HUES48 (cell line): ENCODE measurements around the gene TXNL1.
"Not testable (repeated sequence)": the region's sequence is repeated elsewhere in the genome, so short reads cannot be mapped to it uniquely, and the experiment has no call there.

Experiments used
- H3K27ac ChIP-seq: one replicate; pipeline ENCODE4 v1.7.0; 2013; ENCODE audit warnings: low read depth, low read length, inconsistent platforms
- H3K27me3 ChIP-seq: 2 replicates; pipeline ENCODE4 v1.6.1; 2013; ENCODE audit warnings: mild to moderate bottlenecking, low read length; ENCODE audit not compliant: control insufficient read depth, insufficient read depth
- H3K36me3 ChIP-seq: 2 replicates; pipeline ENCODE4 v1.6.1; 2013; ENCODE audit warnings: low read length; ENCODE audit not compliant: control insufficient read depth, insufficient read depth
- H3K4me1 ChIP-seq: 2 replicates; pipeline ENCODE4 v1.6.1; 2013; ENCODE audit warnings: mild to moderate bottlenecking, low read length; ENCODE audit not compliant: control insufficient read depth, insufficient read depth
- H3K4me3 ChIP-seq: 2 replicates; pipeline ENCODE4 v1.5.1; 2013; ENCODE audit warnings: mild to moderate bottlenecking, low read depth, low read length
- H3K9ac ChIP-seq: 2 replicates; pipeline ENCODE4 v1.6.1; 2013; ENCODE audit warnings: mild to moderate bottlenecking, low read depth, low read length, moderate library complexity
- H3K9me3 ChIP-seq: 2 replicates; pipeline ENCODE4 v1.6.1; 2013; ENCODE audit warnings: low read length; ENCODE audit not compliant: control insufficient read depth, insufficient read depth

TXNL1 gene

DNA sequence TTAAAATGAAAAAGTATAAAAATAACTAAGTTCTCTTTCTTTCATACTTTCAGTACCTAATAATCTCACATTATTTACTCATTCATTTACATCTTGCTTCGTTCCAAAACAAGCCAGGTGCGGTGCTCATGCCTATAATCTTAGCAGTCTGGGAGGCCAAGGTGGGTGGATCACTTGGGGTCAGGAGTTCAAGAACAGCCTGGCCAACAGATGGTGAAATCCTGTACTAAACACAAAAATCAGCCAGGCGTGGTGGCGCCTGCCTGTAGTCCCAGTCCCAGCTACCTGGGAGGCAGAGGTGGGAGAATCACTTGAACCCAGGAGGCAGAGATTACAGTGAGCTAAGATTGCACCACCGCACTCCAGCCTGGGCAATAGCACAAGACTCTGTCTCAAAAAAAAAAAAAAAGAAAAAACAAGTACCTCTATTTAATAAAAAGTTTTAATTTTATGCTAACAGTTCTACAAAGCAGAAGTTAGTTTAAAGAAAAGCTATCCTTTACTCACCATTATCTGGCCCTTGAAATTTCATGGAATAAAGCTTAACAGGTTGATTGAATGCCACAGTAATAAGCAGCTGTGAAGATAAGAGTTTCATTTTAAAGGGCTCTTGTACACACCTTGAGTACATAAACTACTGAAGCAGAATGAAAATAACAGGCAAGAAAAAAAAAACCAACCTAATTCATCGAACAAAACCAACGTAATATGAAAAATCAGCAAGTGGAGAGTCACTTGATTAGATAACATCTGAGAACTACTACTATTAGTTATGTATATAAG lies 22.5 kb downstream of the TXNL1 start:
- Histone ChIP-seq H3K4me3 (no peak overlapping the region), H3K27me3 (no peaks in the 10 kb centered on the region), H3K4me1 (no peaks in the 10 kb centered on the region), H3K27ac (no peak overlapping the region), H3K36me3 (peaks cover 85% of the 10 kb centered on the region), H3K9me3 (no peaks in the 10 kb centered on the region), H3K9ac (no peak overlapping the region)

DNA sequence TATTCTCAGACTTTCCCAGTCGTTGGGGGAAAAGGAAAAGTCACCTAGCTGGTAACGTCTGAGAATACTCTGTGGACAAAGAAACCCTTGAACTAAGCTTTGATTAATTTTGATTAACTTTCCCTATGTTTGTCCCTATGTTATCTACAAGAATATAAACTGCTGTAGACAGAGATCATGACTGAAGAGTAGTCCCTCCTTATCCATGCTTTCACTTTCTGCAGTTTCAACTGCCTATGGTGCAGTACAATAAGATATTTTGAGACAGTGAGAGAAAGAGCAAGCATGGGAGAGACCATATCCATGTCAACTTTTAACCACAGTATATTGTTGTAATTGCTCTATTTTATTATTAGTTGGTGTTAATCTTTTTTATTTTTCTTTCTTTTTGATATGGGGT lies 31.8 kb downstream of the TXNL1 start:
- H3K9ac ChIP-seq, result no peak overlapping the region
- no peak overlapping the region for H3K4me3 ChIP-seq
- H3K4me1 ChIP-seq, result no peaks in the 10 kb centered on the region
- peaks cover 88% of the 10 kb centered on the region for H3K36me3 ChIP-seq
- H3K27me3 ChIP-seq, result no peaks in the 10 kb centered on the region
- no peak overlapping the region for H3K27ac ChIP-seq
- no peaks in the 10 kb centered on the region for H3K9me3 ChIP-seq

DNA sequence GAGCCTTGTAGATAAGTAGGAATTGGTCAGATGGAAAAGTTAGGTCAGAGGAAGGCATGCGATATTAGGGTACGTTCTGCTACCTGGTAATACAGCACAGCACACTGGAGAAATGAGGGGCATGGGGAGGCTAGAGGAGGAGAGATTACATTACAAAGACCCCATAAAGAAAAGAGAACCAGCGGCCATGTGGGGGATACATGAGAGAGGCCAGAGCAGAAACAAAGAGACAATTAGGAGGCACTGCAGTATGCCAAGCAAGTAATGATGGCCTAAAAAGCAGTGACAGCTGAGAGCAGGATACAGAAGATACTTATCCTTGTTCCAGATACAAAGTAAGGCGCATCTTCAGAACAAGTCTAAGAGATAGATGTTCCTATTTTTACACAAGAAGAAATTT lies 40.0 kb downstream of the TXNL1 start:
- H3K9me3 ChIP-seq, result no peaks in the 10 kb centered on the region
- H3K27me3 ChIP-seq, result no peaks in the 10 kb centered on the region
- H3K36me3 ChIP-seq, result peaks cover 17% of the 10 kb centered on the region
- H3K4me3 ChIP-seq, result no peak overlapping the region
- H3K27ac ChIP-seq, result no peak overlapping the region
- peaks cover 19% of the 10 kb centered on the region for H3K4me1 ChIP-seq
- no peak overlapping the region for H3K9ac ChIP-seq

DNA sequence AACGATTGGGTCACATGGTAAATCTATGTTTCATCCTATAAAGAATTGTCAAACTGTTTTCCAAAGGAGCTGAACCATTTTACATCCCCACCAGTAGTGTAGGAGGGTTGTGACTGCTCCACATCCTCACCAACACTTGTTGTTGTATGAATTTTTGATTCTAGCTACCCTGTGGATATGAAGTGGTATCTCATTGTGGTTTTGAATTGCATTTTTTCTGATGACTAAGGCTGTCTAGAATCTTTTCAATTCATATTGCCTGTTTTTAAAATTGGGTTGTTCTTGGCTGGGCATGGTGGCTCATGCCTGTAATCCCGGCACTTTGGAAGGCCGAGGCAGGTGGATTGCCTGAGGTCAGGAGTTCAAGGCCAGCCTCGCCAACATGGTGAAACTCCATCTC lies 44.5 kb downstream of the TXNL1 start:
- Histone ChIP-seq H3K9me3 (no peaks in the 10 kb centered on the region), H3K27ac (no peak overlapping the region), H3K9ac (no peak overlapping the region), H3K4me1 (peaks cover 18% of the 10 kb centered on the region), H3K27me3 (no peaks in the 10 kb centered on the region), H3K4me3 (no peak overlapping the region), H3K36me3 (no peaks in the 10 kb centered on the region)

DNA sequence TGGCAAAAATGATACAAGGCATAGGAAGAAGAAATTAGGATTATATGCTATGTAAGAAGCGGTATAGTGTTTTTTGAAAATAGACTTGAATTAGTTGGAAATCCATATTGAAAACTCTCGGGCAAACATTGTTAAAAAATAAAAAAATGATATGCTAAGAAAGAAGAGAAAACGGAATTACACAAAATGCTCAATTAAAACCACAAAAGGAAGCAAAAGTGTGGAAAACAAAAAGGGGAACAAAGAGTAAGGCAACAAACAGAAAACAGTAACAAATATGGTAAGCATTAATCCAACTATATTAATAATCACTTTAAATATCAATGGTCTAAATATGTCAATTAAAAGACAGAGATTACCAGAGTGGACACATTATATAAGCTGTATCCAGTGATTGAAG lies 58.4 kb downstream of the TXNL1 start:
- H3K9ac ChIP-seq, result no peak overlapping the region
- H3K4me3 ChIP-seq, result no peak overlapping the region
- no peaks in the 10 kb centered on the region for H3K9me3 ChIP-seq
- H3K36me3 ChIP-seq, result no peaks in the 10 kb centered on the region
- H3K4me1 ChIP-seq, result 0 out of 2 replicates have a peak, but pooled peaks cover 9% of the 10 kb centered on the region
- H3K27me3 ChIP-seq, result no peaks in the 10 kb centered on the region
- H3K27ac ChIP-seq, result no peak overlapping the region

DNA sequence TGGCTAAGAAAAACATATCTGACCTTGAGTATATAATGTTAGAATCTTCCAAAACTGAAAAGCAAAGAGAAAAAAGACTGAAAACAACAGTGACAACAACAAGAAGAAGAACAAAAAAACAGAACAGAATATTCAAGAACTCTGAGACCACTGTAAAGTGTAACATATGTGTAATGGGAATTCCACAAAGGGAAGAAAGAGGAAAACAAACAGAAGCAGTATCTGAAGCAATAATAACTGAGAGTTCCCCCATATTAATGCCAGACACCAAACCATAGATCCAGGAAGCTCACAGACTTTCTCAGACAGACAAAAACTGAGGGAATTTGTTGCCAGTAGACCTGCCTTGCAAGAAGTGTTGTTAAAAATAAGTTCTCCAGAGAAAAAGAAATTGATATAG lies 58.9 kb downstream of the TXNL1 start:
- Histone ChIP-seq H3K27me3 (no peaks in the 10 kb centered on the region), H3K36me3 (no peaks in the 10 kb centered on the region), H3K9ac (no peak overlapping the region), H3K4me3 (no peak overlapping the region), H3K27ac (no peak overlapping the region), H3K9me3 (no peaks in the 10 kb centered on the region), H3K4me1 (0 out of 2 replicates have a peak, but pooled peaks cover 9% of the 10 kb centered on the region)

DNA sequence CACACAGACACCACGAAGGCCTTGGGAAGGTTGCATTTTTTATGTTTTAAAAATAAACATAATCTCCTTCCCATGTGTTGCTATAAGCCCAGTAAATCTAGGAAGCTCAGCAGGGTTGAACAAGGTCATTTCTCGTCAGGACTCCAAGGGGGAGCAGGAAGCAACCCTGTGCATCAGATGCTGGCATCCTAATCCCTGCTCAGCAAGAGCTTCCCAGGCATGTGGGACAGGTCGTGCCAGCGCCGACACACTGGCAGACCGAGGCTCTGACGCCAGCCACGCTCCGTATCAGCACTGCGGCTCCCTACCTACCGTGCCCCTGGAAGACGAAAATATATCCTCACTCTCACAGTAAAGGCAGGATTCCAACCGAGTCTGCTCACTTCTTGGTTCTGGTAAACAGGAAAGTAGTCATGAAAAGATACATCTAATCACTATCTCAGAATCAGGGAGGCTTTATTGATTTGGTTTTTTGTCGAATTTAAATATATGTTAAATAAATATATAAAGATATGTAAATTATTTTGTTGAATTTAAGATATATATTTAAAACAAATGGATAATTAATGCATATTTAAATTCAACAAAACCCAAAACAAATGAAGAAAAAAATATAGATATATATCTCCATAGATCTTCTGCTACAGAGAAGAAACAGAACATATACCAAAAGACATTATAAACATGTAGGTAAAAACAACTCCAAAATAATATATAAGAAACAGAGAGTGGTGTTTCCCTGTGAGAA lies 61.4 kb downstream of the TXNL1 start:
- H3K4me3 ChIP-seq, result no peak overlapping the region
- 0 out of 2 replicates have a peak, but pooled peaks cover 9% of the 10 kb centered on the region for H3K4me1 ChIP-seq
- no peaks in the 10 kb centered on the region for H3K9me3 ChIP-seq
- no peaks in the 10 kb centered on the region for H3K36me3 ChIP-seq
- no peaks in the 10 kb centered on the region for H3K27me3 ChIP-seq
- H3K27ac ChIP-seq, result no peak overlapping the region
- H3K9ac ChIP-seq, result no peak overlapping the region

DNA sequence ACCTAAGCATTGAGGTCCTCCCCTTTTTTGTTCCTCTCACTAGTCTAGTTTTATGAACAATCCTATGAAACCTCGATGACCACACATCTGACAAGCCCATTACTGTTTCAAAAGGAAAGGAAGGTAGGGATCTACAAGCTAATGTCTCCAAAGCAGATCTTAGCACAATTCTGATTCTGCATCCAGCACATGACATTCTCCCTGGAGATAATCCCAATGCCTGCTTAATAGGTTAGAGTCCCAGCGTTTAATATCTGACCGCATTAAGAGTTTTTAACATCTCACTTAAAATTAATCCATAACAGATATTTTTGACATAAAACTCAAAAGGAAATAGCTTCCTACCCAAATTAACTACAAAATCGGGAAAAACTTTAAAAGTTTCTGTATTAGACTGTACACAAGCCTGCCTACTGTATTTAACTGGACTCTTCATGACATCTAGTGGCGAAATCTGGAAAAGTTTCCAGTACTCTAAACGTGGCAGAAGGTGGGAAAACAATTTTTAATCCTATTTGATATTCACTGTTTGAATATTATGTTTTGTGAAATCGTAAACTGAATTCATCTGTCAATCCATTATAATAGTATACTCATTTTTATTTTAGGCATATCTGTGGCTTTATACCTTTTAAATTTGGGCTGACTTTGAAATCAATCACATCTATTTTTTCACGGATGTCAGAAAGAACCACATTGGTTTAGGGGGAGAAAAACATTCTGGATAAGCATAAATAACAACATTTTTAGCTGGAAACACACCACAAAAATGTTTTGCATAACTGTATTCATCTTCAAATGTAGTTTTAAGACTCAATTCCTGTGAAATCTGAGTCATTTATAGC lies 62.4 kb downstream of the TXNL1 start:
- H3K9ac ChIP-seq, result no peak overlapping the region
- H3K27me3 ChIP-seq, result no peaks in the 10 kb centered on the region
- H3K36me3 ChIP-seq, result no peaks in the 10 kb centered on the region
- H3K4me3 ChIP-seq, result no peak overlapping the region
- 0 out of 2 replicates have a peak, but pooled peaks cover 9% of the 10 kb centered on the region for H3K4me1 ChIP-seq
- no peak overlapping the region for H3K27ac ChIP-seq
- H3K9me3 ChIP-seq, result no peaks in the 10 kb centered on the region

DNA sequence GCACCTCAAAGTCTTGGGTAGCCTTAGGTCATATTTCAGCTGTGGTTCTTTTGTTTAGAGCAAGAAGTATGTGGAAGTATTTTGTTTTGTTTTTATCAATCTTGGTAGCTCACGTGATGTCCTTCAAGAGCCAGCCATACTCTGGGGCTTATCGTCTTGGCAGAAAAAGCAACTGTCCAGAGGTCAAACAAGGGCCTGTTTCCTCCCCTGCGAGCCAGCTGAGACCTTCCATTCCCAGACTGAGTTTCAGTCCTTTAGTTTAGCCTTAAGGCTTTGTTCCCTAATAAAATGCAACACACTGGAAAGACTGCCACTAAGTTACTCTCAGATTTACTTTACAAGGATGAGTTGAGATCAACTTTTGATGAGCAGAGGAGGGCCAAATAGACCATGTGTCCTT lies 63.5 kb downstream of the TXNL1 start:
- Histone ChIP-seq H3K9me3 (no peaks in the 10 kb centered on the region), H3K27ac (no peak overlapping the region), H3K4me3 (no peak overlapping the region), H3K27me3 (no peaks in the 10 kb centered on the region), H3K9ac (no peak overlapping the region), H3K4me1 (0 out of 2 replicates have a peak, but pooled peaks cover 9% of the 10 kb centered on the region), H3K36me3 (no peaks in the 10 kb centered on the region)

DNA sequence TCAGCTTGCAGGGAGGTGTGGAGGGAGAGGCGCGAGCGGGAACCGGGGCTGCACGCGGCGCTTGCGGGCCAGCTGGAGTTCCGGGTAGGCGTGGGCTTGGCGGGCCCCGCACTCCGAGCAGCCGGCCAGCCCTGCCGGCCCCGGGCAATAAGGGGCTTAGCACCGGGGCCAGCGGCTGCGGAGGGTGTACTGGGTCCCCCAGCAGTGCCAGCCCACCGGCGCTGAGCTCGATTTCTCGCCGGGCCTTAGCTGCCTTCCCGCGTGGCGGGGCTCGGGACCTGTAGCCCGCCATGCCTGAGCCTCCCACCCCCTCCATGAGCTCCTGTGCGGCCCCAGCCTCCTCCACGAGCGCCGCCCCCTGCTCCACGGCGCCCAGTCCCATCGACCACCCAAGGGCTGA lies 66.1 kb downstream of the TXNL1 start:
- H3K9ac ChIP-seq, H3K4me1 ChIP-seq, H3K4me3 ChIP-seq, H3K36me3 ChIP-seq, H3K9me3 ChIP-seq, H3K27ac ChIP-seq, H3K27me3 ChIP-seq: not testable (repeated sequence)
